ENCODE data around the gene TBX6. TPM values are rescaled to one million over a fixed set of nuclear protein-coding genes. Genes with fewer than 3 reads are reported as not detected.
"Not testable (repeated sequence)": the region's sequence is repeated elsewhere in the genome, so short reads cannot be mapped to it uniquely, and the experiment has no call there.

The TBX6 gene
- total RNA-seq, 1 donor from 2014 or later: under 0.01 TPM

- DNase-seq (ENCODE audit: low read depth in 2 of 2): no peak
Measured at GRCh38 chr16:30066761-30067583, 24.8 kb downstream of the TBX6 start.

- peak in 1 of 2 donors; percentile 64 for DNase-seq (ENCODE audit: low read depth in 2 of 2)
Measured at GRCh38 chr16:30065943-30066760, 25.6 kb downstream of the TBX6 start.

GRCh38 chr16:30065102-30065942, 26.4 kb downstream of the TBX6 start, which contains the start of gene ALDOA:
Gene ALDOA, plus strand, starts transcription at chr16:30065760. Its CDS starts 1,138 bp downstream, at chr16:30066898.
- peak; percentile 95 to 99 for DNase-seq (ENCODE audit: low read depth in 2 of 2)

GRCh38 chr16:30064729-30065101, 27.0 kb downstream of the TBX6 start:
- DNase-seq (ENCODE audit: low read depth in 2 of 2): no peak

- DNase-seq (ENCODE audit: low read depth in 2 of 2): peak in 1 of 2 donors; percentile 38
Measured at GRCh38 chr16:30063893-30064728, 27.6 kb downstream of the TBX6 start.

GRCh38 chr16:30063278-30063892, 28.3 kb downstream of the TBX6 start:
- DNase-seq (ENCODE audit: low read depth in 2 of 2): no peak

- no peak for DNase-seq (ENCODE audit: low read depth in 2 of 2)
Measured at GRCh38 chr16:30060836-30061554, 30.7 kb downstream of the TBX6 start.

GRCh38 chr16:30060346-30060745, 31.4 kb downstream of the TBX6 start:
- DNase-seq (ENCODE audit: low read depth in 2 of 2): no peak

GRCh38 chr16:30054959-30055553, 36.7 kb downstream of the TBX6 start:
- DNase-seq (ENCODE audit: low read depth in 2 of 2): no peak

GRCh38 chr16:30054451-30054850, 37.3 kb downstream of the TBX6 start:
- no peak for DNase-seq (ENCODE audit: low read depth in 2 of 2)

- DNase-seq (ENCODE audit: low read depth in 2 of 2): peak in 1 of 2 donors; percentile 33
Measured at GRCh38 chr16:30053376-30054015, 38.2 kb downstream of the TBX6 start.

- DNase-seq (ENCODE audit: low read depth in 2 of 2): peak; percentile 72 to 91
Measured at GRCh38 chr16:30052671-30053372, 38.9 kb downstream of the TBX6 start.

- peak in 1 of 2 donors; percentile 78 for DNase-seq (ENCODE audit: low read depth in 2 of 2)
Measured at GRCh38 chr16:30051518-30051917, 40.2 kb downstream of the TBX6 start.

- no peak for DNase-seq (ENCODE audit: low read depth in 2 of 2)
Measured at GRCh38 chr16:30049871-30050270, 41.9 kb downstream of the TBX6 start.

GRCh38 chr16:30046588-30046987, 45.1 kb downstream of the TBX6 start:
- no peak for DNase-seq (ENCODE audit: low read depth in 2 of 2)

- DNase-seq (ENCODE audit: low read depth in 2 of 2): no peak
Measured at GRCh38 chr16:30046178-30046577, 45.5 kb downstream of the TBX6 start.

- peak; percentile 38 to 60 for DNase-seq (ENCODE audit: low read depth in 2 of 2)
Measured at GRCh38 chr16:30041841-30042240, 49.9 kb downstream of the TBX6 start.

GRCh38 chr16:30040690-30041089, 51.0 kb downstream of the TBX6 start:
- not testable (repeated sequence) for DNase-seq (ENCODE audit: low read depth in 2 of 2)
